Cardiac ventricle fibroblast (primary cell): ENCODE measurements around the gene CDKN1A. TPM values are rescaled to one million over a fixed set of nuclear protein-coding genes. Genes with fewer than 3 reads are reported as not detected.

ENCODE experiments used
- total RNA-seq: library from RNA; depleted of rRNA; stranded (reverse); fragments of >200 nt; gene quantifications from 2 replicates; pipeline ENCODE4 v1.2.3, GENCODE V29; 2015

The CDKN1A gene
- 290 and 302 TPM in 2 replicates for total RNA-seq

GRCh38 chr6:36678488-36679042 is at the start of gene CDKN1A:
Gene CDKN1A (plus strand): TSS chr6:36678714. CDS start chr6:36684102, 5,388 bp downstream.

GRCh38 chr6:36697481-36697903 is 19.0 kb downstream of the CDKN1A start, which contains the start of gene RAB44:
Gene RAB44 (plus strand): TSS chr6:36697826. CDS start chr6:36704236, 6,410 bp downstream.

Other genes starting within 250 kb of the CDKN1A start
- gene PXT1, start 235.9 kb upstream of the CDKN1A start, total RNA-seq: not detected in 2 replicates
- 36.6 and 37.1 TPM in 2 replicates for gene KCTD20, start 235.7 kb upstream of the CDKN1A start, total RNA-seq
- 15.8 and 19.8 TPM in 2 replicates for gene STK38, start 131.2 kb upstream of the CDKN1A start, total RNA-seq
- 78.6 and 151 TPM in 2 replicates for gene SRSF3, start 84.4 kb upstream of the CDKN1A start, total RNA-seq
- gene RAB44, start 19.1 kb downstream of the CDKN1A start, total RNA-seq: not detected in 2 replicates
- gene CPNE5, start 160.7 kb downstream of the CDKN1A start, total RNA-seq: 0.06 and 0.34 TPM in 2 replicates
- gene PPIL1, start 196.1 kb downstream of the CDKN1A start, total RNA-seq: 9.1 and 14.1 TPM in 2 replicates
- gene C6orf89, start 207.2 kb downstream of the CDKN1A start, total RNA-seq: 33.6 and 34.4 TPM in 2 replicates